DMS53 treated with DMSO at 0.1 percent for 48 hours (cell line): ENCODE results near the gene TPRG1.

Experiments used
- DNase-seq: peaks from one replicate; lab custom pipeline; 2025; ENCODE audit not compliant: unreplicated experiment; lab: John Stamatoyannopoulos, UW

TPRG1 gene

DNA sequence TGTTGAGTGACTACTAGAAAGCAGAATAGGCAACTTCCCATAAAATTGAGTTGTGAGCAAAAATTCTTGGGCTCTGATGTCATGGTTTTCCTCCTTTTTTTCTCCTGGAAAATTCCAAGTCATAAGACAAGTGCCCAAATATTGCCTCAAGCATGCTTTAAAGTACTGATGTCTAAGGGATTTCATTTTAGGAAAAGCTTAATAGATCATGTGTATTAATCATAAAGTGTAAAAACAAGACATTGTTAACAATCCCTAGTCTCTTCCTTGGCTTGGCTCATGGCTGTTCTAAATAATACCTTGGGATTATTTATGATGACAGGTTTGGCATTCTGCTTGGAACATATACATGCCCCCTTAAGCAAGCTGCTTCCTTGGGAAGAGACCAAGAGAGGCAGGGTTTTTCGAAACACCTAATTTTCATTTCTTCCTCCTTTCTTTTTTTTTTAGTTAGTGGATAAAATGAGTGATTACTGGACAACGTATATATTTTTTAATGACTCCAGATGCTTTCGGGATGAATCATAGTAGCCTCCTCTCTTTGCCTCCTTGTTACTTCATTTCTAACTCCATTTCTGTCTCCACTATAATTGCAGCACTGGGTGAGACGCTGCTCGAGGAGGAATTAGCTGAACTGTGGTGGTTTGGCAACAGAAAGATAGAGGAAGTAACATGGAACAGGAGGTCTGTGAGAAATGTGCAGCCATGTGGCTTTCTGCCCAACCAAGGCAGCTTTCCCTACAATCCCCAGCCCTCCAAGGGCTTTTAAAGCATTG lies 104.9 kb downstream of the TPRG1 start:
- no peak for DNase-seq

- no peak for DNase-seq
These were observed 105.9 kb downstream of the TPRG1 start for GRCh38 chr3:189277711-189278110.

- no peak for DNase-seq
These were observed 106.5 kb downstream of the TPRG1 start for GRCh38 chr3:189278221-189278620.

DNA sequence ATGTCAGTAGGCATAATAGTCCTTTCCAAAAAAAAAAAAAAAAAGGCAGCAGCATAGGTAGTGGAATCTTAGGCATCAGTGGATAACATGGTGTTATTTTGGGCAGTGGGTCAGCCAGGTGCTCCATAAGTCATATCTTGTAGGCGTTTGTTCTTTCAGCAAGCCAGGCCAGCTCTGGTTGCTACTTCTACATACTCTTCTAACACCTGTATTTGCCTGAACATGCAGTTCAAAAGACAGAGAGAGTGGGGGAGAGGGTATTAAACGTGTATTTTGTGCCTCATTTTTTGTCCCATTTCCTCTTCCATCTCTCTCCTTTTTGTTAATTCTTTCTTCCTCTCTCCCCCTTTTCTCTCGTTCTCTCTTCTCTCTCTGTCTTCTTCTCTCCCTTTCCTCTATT lies 110.4 kb downstream of the TPRG1 start:
- DNase-seq: no peak

GRCh38 chr3:189282741-189283140 lies 111.0 kb downstream of the TPRG1 start:
- DNase-seq: no peak

- DNase-seq: no peak
These were observed 114.4 kb downstream of the TPRG1 start for GRCh38 chr3:189286188-189286587.

GRCh38 chr3:189286916-189287315 lies 115.1 kb downstream of the TPRG1 start:
- DNase-seq: no peak

- DNase-seq: no peak
These were observed 116.8 kb downstream of the TPRG1 start for GRCh38 chr3:189288348-189289235.

GRCh38 chr3:189289251-189289650 lies 117.5 kb downstream of the TPRG1 start:
- DNase-seq: no peak

- no peak for DNase-seq
These were observed 121.1 kb downstream of the TPRG1 start for GRCh38 chr3:189292667-189293484.

DNA sequence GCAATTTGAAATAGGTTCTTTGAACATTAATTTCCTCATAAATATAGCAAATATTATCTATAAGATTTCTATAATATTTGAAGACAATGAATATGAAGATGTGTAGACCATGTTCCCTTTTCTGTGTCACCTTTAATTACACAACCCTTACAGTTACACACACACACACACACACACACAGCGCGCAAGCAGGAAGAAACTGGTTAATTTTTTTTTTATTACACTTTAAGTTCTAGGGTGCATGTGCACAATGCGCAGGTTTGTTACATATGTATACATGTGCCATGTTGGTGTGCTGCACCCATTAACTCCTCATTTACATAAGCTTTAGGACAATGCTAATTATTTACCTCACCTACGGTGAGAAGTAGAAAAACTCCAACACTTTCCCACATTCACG lies 122.9 kb downstream of the TPRG1 start:
- no peak for DNase-seq

DNA sequence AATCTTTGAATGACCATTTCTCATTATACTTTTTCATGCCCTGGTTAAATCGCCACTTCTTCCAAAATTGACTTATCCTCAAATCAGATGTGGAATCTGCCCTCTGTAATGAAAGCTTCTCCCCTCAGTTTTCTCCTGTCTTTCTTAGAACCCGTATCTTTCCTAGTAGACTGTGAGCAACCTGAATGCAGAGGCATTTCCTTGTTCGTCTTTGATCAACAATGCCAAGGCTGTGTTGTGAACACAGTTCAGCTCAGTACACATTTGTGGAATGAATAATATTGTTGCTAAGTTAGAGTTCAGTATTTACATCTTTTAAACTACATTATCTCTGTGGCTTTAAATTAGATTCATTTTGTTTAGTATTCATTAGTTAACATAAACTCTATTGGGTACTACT lies 123.3 kb downstream of the TPRG1 start:
- no peak for DNase-seq

GRCh38 chr3:189297932-189298331 lies 126.2 kb downstream of the TPRG1 start:
- DNase-seq: no peak

DNA sequence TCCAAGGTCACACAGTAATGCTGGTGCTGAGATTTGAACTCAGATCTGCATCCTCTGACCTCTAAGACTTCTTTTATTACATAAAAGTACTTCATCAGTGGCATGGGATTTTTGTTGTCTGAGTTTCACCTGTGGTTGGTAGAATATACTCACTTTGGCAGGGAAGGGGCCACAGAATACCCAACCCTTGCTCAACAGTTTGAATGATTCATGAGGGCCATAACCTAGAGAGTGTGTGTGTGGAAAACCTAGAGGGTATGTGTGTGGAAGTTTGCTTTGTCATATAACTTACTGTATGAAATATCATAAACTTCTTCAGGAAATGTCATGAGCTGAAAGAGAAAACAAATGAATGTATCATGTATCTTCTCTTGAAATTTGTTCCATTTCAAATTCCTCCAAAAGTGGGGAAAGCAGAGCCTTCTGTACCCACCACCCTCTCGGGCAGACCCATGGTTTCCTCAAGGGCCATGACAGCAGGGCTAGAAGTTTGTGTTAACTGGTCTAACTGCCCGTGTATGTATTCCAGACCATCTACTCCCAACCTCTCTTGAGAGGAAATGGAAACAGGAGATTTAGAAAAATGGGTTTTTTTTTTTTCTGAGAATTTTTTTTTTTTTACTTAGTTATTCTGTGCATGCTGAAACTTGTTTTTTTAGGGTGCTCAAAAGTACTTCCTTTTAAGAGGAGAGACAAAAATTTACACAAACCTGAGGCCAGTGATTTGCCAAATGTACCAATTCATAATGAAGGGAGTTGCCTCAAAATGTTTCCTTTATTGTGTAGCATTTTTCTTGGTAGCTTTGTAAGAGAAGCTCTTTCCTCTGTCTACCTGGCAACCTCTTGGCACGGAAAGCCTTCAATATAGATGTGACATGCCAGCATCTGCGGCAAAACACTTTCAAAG lies 127.0 kb downstream of the TPRG1 start:
- no peak for DNase-seq

GRCh38 chr3:189300345-189300744 lies 128.6 kb downstream of the TPRG1 start:
- DNase-seq: no peak

- no peak for DNase-seq
These were observed 129.7 kb downstream of the TPRG1 start for GRCh38 chr3:189301479-189301878.

- no peak for DNase-seq
These were observed 131.8 kb downstream of the TPRG1 start for GRCh38 chr3:189303584-189303983.

DNA sequence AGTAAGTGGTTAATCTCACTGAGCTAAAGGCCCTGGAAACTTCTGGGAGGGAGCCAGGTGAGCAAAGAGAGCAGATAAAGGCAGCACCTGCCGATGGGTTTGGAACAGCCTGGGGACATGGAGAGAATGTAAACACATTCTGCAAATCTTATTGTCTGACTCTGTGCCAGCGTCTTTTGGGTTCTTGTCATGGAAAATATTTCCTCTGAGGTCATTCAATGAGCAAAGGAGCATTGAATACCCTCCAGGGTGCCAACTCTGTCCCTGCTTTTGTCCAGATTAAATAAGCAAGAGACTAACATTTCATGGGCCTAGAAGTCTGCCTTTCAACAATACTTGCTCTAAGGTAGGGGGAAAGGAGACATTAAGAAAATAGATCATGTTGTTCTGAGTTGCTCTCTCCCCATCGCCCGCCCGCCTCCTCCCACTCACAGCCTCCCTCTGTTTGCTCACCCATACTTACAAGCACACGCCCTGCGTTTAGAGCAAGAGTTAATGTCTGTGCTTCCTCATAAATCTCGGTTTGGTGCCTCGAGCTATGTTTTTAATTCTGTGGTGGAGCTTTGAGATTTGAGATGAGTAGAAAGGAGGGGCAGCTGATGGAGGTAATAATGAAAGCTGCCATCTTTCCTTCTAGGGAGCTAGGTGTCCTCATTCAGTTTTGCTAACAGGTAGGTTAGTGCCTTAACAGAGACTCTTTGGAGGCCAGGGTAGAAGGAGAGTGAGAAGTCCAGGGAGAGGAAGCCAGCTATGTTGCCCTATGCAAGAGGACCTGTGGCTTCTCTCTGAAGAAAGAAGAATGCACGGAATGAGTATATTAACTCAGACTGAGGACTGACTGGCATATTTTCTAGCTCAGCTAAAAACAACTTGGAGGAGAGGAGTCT lies 132.9 kb downstream of the TPRG1 start:
- DNase-seq: peak; percentile 58

GRCh38 chr3:189305412-189305811 lies 133.6 kb downstream of the TPRG1 start:
- no peak for DNase-seq
